ENCODE measurements around the gene CDC25B. TPM values are rescaled to one million over a fixed set of nuclear protein-coding genes. Genes with fewer than 3 reads are reported as not detected.
A peak's percentile ranks its signal among the peaks of the same experiment; 100 is the strongest.
"Not testable (repeated sequence)": the region's sequence is repeated elsewhere in the genome, so short reads cannot be mapped to it uniquely, and the experiment has no call there.

CDC25B gene
- total RNA-seq, 8 experiments from 2014 or later, result 8.0 to 166 (median 22.8) TPM

GRCh38 chr20:3783511-3784195 lies 12.5 kb upstream of the CDC25B start:
- Histone ChIP-seq H3K4me3 (no peak overlapping the region), H3K27ac (no peak overlapping the region), H3K4me1 (replicated peaks in 1 of 2) (peaks cover 15 to 19% of the 10 kb centered on the region in 2 donors)
- in situ Hi-C loops (cut with MboI; ENCODE audit: low pct_unique_long_range_greater_than_20kb in 2 of 9, low sequenced_read_pairs in 9 of 9, unreplicated experiment in 9 of 9), result loop anchor here in 2 of 9 experiments (25.0 kb wide), 1 partner anchor 304 kb away; no protein-coding TSS in a partner anchor
- 51 to 95% (median 67%) methylated on average over 2 to 5 of the region's 10 CpGs; no CpG with 5 or more reads in 6 of the 10 experiments for WGBS, 10 experiments
- ATAC-seq (replicated peaks in 6 of 8), result peak in 1 of 8 experiments; percentile 6

GRCh38 chr20:3784216-3784853 lies 11.8 kb upstream of the CDC25B start:
- ATAC-seq (replicated peaks in 6 of 8), result no peak
- Histone ChIP-seq H3K4me3 (no peak overlapping the region), H3K4me1 (replicated peaks in 1 of 2) (peaks cover 15 to 19% of the 10 kb centered on the region in 2 donors), H3K27ac (no peak overlapping the region)
- in situ Hi-C loops (cut with MboI; ENCODE audit: low pct_unique_long_range_greater_than_20kb in 2 of 9, low sequenced_read_pairs in 9 of 9, unreplicated experiment in 9 of 9), result loop anchor here in 2 of 9 experiments (25.0 kb wide), 1 partner anchor 303 kb away; no protein-coding TSS in a partner anchor
- 87 to 100% (median 98%) methylated on average over 2 to 8 of the region's 17 CpGs; no CpG with 5 or more reads in 4 of the 10 experiments for WGBS, 10 experiments

- no peak overlapping the region for H3K27ac ChIP-seq
- H3K4me1 ChIP-seq (replicated peaks in 1 of 2), result peaks cover 15 to 19% of the 10 kb centered on the region in 2 donors
- ATAC-seq (replicated peaks in 6 of 8), result no peak
- no peak overlapping the region for H3K4me3 ChIP-seq
- in situ Hi-C loops (cut with MboI; ENCODE audit: low pct_unique_long_range_greater_than_20kb in 2 of 9, low sequenced_read_pairs in 9 of 9, unreplicated experiment in 9 of 9), result loop anchor here in 2 of 9 experiments (25.0 kb wide), 1 partner anchor 302 kb away; no protein-coding TSS in a partner anchor
- WGBS, 10 experiments, result 80 to 100% (median 90%) methylated on average over 1 to 6 of the region's 6 CpGs; no CpG with 5 or more reads in 6 of the 10 experiments
These were observed 11.3 kb upstream of the CDC25B start for GRCh38 chr20:3784863-3785239.

- peak in 4 of 8 experiments; percentile 0 to 12 (median 6) for ATAC-seq (replicated peaks in 6 of 8)
- in situ Hi-C loops (cut with MboI; ENCODE audit: low pct_unique_long_range_greater_than_20kb in 2 of 9, low sequenced_read_pairs in 9 of 9, unreplicated experiment in 9 of 9), result loop anchor here in 2 of 9 experiments (25.0 kb wide), 1 partner anchor 302 kb away; no protein-coding TSS in a partner anchor
- peaks cover 15 to 19% of the 10 kb centered on the region in 2 donors for H3K4me1 ChIP-seq (replicated peaks in 1 of 2)
- peak overlapping the region; percentile 78 to 87 for H3K27ac ChIP-seq
- 60 to 80% (median 60%) methylated on average over 1 to 2 of the region's 79 CpGs; no CpG with 5 or more reads in 7 of the 10 experiments for WGBS, 10 experiments
- H3K4me3 ChIP-seq, result peak overlapping the region; percentile 42 to 70 (median 54)
These were observed 10.6 kb upstream of the CDC25B start for GRCh38 chr20:3785240-3786125.

GRCh38 chr20:3786126-3786484 lies 10.0 kb upstream of the CDC25B start:
- ATAC-seq (replicated peaks in 6 of 8), result peak; percentile 37 to 54 (median 48)

GRCh38 chr20:3786665-3787323 lies 9.3 kb upstream of the CDC25B start, which contains the start of gene CENPB:
Gene CENPB, minus strand, starts transcription at chr20:3786740. Its CDS starts 257 bp downstream, at chr20:3786483.
- 0 to 46% (median 14%) methylated on average over 1 to 13 of the region's 70 CpGs for WGBS, 10 experiments
- peak; percentile 77 to 95 (median 92) for ATAC-seq (replicated peaks in 6 of 8)
- in situ Hi-C loops (cut with MboI; ENCODE audit: low pct_unique_long_range_greater_than_20kb in 2 of 9, low sequenced_read_pairs in 9 of 9, unreplicated experiment in 9 of 9), result loop anchor here in 2 of 9 experiments (25.0 kb wide), 1 partner anchor 301 kb away; no protein-coding TSS in a partner anchor

More at GRCh38 chr20:3786126-3786484, 10.0 kb upstream of the CDC25B start:
- WGBS, 10 experiments, result 0% methylated on average over 2 to 6 of the region's 35 CpGs; no CpG with 5 or more reads in 8 of the 10 experiments
- Histone ChIP-seq H3K4me1 (replicated peaks in 1 of 2) (peaks cover 15 to 17% of the 10 kb centered on the region in 2 donors), H3K27ac (peak overlapping the region; percentile 78 to 87), H3K4me3 (peak overlapping the region; percentile 42 to 70 (median 54))
- in situ Hi-C loops (cut with MboI; ENCODE audit: low pct_unique_long_range_greater_than_20kb in 2 of 9, low sequenced_read_pairs in 9 of 9, unreplicated experiment in 9 of 9), result loop anchor here in 2 of 9 experiments (25.0 kb wide), 1 partner anchor 301 kb away; no protein-coding TSS in a partner anchor

GRCh38 chr20:3787324-3788014 lies 8.6 kb upstream of the CDC25B start:
- WGBS, 10 experiments, result 0 to 100% (median 79%) methylated on average over 1 to 5 of the region's 5 CpGs; no CpG with 5 or more reads in 2 of the 10 experiments
- H3K4me3 ChIP-seq, result peak overlapping the region; percentile 42 to 70 (median 54)
- H3K27ac ChIP-seq, result no peak overlapping the region
- in situ Hi-C loops (cut with MboI; ENCODE audit: low pct_unique_long_range_greater_than_20kb in 2 of 9, low sequenced_read_pairs in 9 of 9, unreplicated experiment in 9 of 9), result loop anchor here in 2 of 9 experiments (25.0 kb wide), 1 partner anchor 300 kb away; no protein-coding TSS in a partner anchor
- peak in 1 of 8 experiments; percentile 30 for ATAC-seq (replicated peaks in 6 of 8)
- H3K4me1 ChIP-seq (replicated peaks in 1 of 2), result peaks cover 15 to 17% of the 10 kb centered on the region in 2 donors

More at GRCh38 chr20:3786665-3787323, 9.3 kb upstream of the CDC25B start, which contains the start of gene CENPB:
- H3K4me3 ChIP-seq, result peak within 1 kb of the TSS; percentile 42 to 70 (median 54)
- peaks cover 15 to 17% of the 10 kb centered on the region in 2 donors for H3K4me1 ChIP-seq (replicated peaks in 1 of 2)
- H3K27ac ChIP-seq, result peak within 1 kb of the TSS; percentile 78 to 87

GRCh38 chr20:3788685-3789155 lies 7.4 kb upstream of the CDC25B start:
- ATAC-seq (replicated peaks in 6 of 8), result no peak
- H3K27ac ChIP-seq, result no peak overlapping the region
- H3K4me1 ChIP-seq (replicated peaks in 1 of 2), result peaks cover 14 to 15% of the 10 kb centered on the region in 2 donors
- in situ Hi-C loops (cut with MboI; ENCODE audit: low pct_unique_long_range_greater_than_20kb in 2 of 9, low sequenced_read_pairs in 9 of 9, unreplicated experiment in 9 of 9), result loop anchor here in 2 of 9 experiments (25.0 kb wide), 1 partner anchor 299 kb away; no protein-coding TSS in a partner anchor
- no peak overlapping the region for H3K4me3 ChIP-seq
- WGBS, 10 experiments, result 4 to 60% (median 43%) methylated on average over 1 to 4 of the region's 4 CpGs

GRCh38 chr20:3789201-3789600 lies 6.9 kb upstream of the CDC25B start:
- H3K4me3 ChIP-seq; ATAC-seq (replicated peaks in 6 of 8); H3K27ac ChIP-seq: not testable (repeated sequence)
- 80 to 90% (median 83%) methylated on average over 2 to 3 of the region's 4 CpGs; no CpG with 5 or more reads in 5 of the 10 experiments for WGBS, 10 experiments
- peaks cover 10 to 12% of the 10 kb centered on the region in 2 donors for H3K4me1 ChIP-seq (replicated peaks in 1 of 2)
- in situ Hi-C loops (cut with MboI; ENCODE audit: low pct_unique_long_range_greater_than_20kb in 2 of 9, low sequenced_read_pairs in 9 of 9, unreplicated experiment in 9 of 9), result loop anchor here in 2 of 9 experiments (25.0 kb wide), 1 partner anchor 298 kb away; no protein-coding TSS in a partner anchor

- H3K4me3 ChIP-seq; ATAC-seq (replicated peaks in 6 of 8); H3K27ac ChIP-seq: not testable (repeated sequence)
- H3K4me1 ChIP-seq (replicated peaks in 1 of 2), result peaks cover 2 to 14% of the 10 kb centered on the region in 2 donors
- in situ Hi-C loops (cut with MboI; ENCODE audit: low pct_unique_long_range_greater_than_20kb in 2 of 9, low sequenced_read_pairs in 9 of 9, unreplicated experiment in 9 of 9), result loop anchor here in 2 of 9 experiments (25.0 kb wide), 1 partner anchor 293 kb away; no protein-coding TSS in a partner anchor
- WGBS, 10 experiments, result no CpG with 5 or more reads among the region's 3 CpGs
These were observed 1.9 kb upstream of the CDC25B start for GRCh38 chr20:3794168-3794567.
